GM06990 (cell line): ENCODE measurements around the gene TNIK.
A peak's percentile ranks its signal among the peaks of the same experiment; 100 is the strongest.

Experiments used
- DNase-seq: peaks from one replicate; pipeline ENCODE4 v3.0.0-alpha.2; 2011; ENCODE audit not compliant: insufficient read length; ENCODE audit errors: extremely low read depth
- H3K27me3 ChIP-seq: replicated peaks from 2 replicates; pipeline ENCODE4 v1.6.0; 2011; ENCODE audit warnings: low read length; ENCODE audit not compliant: control insufficient read depth, insufficient read depth
- H3K36me3 ChIP-seq: 2 replicates; pipeline ENCODE4 v1.5.1; 2011; ENCODE audit warnings: low read length; ENCODE audit not compliant: control insufficient read depth, insufficient read depth
- H3K4me3 ChIP-seq: replicated peaks from 2 replicates; pipeline ENCODE4 v1.5.1; 2011; ENCODE audit warnings: low read depth, mild to moderate bottlenecking, control low read depth, low read length
- CTCF ChIP-seq: IDR thresholded peaks from 2 replicates; pipeline ENCODE4 v1.5.1; 2011; ENCODE audit warnings: low read length, control low read depth, mild to moderate bottlenecking, inconsistent platforms; ENCODE audit not compliant: insufficient read depth, poor library complexity, severe bottlenecking

Gene TNIK

GRCh38 chr3:171284308-171285075, 175.7 kb downstream of the TNIK start:
- Histone ChIP-seq H3K36me3 (no peaks in the 10 kb centered on the region), H3K4me3 (peak overlapping the region; percentile 18; the same call in 1 of the 2 replicates), H3K27me3 (no peaks in the 10 kb centered on the region)
- no peak for TF ChIP-seq CTCF
- peak; percentile 67 for DNase-seq

GRCh38 chr3:171283848-171284222, 176.4 kb downstream of the TNIK start:
- H3K4me3 ChIP-seq = 0 out of 2 replicates have a peak overlapping the region, but pooled peaks have one; percentile 13
- H3K27me3 ChIP-seq = no peaks in the 10 kb centered on the region
- DNase-seq = no peak
- no peaks in the 10 kb centered on the region for H3K36me3 ChIP-seq
- no peak for TF ChIP-seq CTCF

- no peaks in the 10 kb centered on the region for H3K36me3 ChIP-seq
- H3K27me3 ChIP-seq = no peaks in the 10 kb centered on the region
- no peak for TF ChIP-seq CTCF
- DNase-seq = peak; percentile 32
- no peak overlapping the region for H3K4me3 ChIP-seq
Measured at GRCh38 chr3:171283183-171283847, 176.9 kb downstream of the TNIK start.

- Histone ChIP-seq H3K4me3 (no peak overlapping the region), H3K36me3 (no peaks in the 10 kb centered on the region), H3K27me3 (no peaks in the 10 kb centered on the region)
- TF ChIP-seq CTCF = no peak
- no peak for DNase-seq
Measured at GRCh38 chr3:171282041-171282440, 178.2 kb downstream of the TNIK start.

- Histone ChIP-seq H3K27me3 (no peaks in the 10 kb centered on the region), H3K36me3 (no peaks in the 10 kb centered on the region), H3K4me3 (no peak overlapping the region)
- TF ChIP-seq CTCF = no peak
- DNase-seq = no peak
Measured at GRCh38 chr3:171281256-171281992, 178.8 kb downstream of the TNIK start.
